HEK293 (cell line): ENCODE data around the gene ARHGAP24.
"Not testable (repeated sequence)": the region's sequence is repeated elsewhere in the genome, so short reads cannot be mapped to it uniquely, and the experiment has no call there.

Experiments used
- CTCF ChIA-PET: fragments of 350-600 bp; formaldehyde crosslinking; extraction: SDS; loops from one replicate; lab custom pipeline; 2021; ENCODE audit warnings: antibody characterized with exemption; lab: Yijun Ruan, JAX
- POLR2A ChIA-PET: fragments of 300-600 bp; formaldehyde crosslinking; extraction: SDS; loops from one replicate; lab custom pipeline; 2020; ENCODE audit warnings: antibody characterized with exemption, inconsistent platforms; lab: Yijun Ruan, JAX
- H3K27ac ChIP-seq: fragments of 200-500 bp; sonication (Bioruptor generic); 2 replicates; pipeline ENCODE4 v1.5.1; 2014; ENCODE audit warnings: low read depth, low read length, control low read depth, inconsistent platforms; ENCODE audit errors: extremely low read depth
- H3K36me3 ChIP-seq, 2 experiments: fragments of 200-500 bp in 1 of 2; sonication (Bioruptor generic) in 1 of 2; 1 replicate in 1 of 2; 2 replicates in 1 of 2; pipeline ENCODE4 v1.5.1; 2014 to 2017; ENCODE audit warnings: inconsistent platforms in 2 of 2, low read length in 2 of 2; ENCODE audit not compliant: control insufficient read depth in 2 of 2, insufficient read depth in 1 of 2
- H3K4me1 ChIP-seq: fragments of 200-500 bp; sonication (Bioruptor generic); 2 replicates; pipeline ENCODE4 v1.5.1; 2014; ENCODE audit warnings: mild to moderate bottlenecking, low read length, inconsistent platforms; ENCODE audit not compliant: control insufficient read depth, insufficient read depth
- H3K4me3 ChIP-seq: 2 replicates; pipeline ENCODE4 v1.5.1; 2011; ENCODE audit warnings: low read depth, mild to moderate bottlenecking, control low read depth, low read length, moderate library complexity
- H3K9me3 ChIP-seq: fragments of 200-500 bp; sonication (Bioruptor generic); 2 replicates; pipeline ENCODE4 v1.5.1; 2014; ENCODE audit warnings: low read depth, low read length, inconsistent platforms; ENCODE audit not compliant: control insufficient read depth, insufficient read depth
- KLF16 ChIP-seq: fragments of 450-650 bp; formaldehyde crosslinking; IDR thresholded peaks from 2 replicates; pipeline ENCODE4 v1.5.1; 2017; ENCODE audit warnings: missing biosample characterization, missing genetic modification characterization
- PRDM4 ChIP-seq: fragments of 450-650 bp; formaldehyde crosslinking; IDR thresholded peaks from 2 replicates; pipeline ENCODE4 v1.5.1; 2017; ENCODE audit warnings: missing biosample characterization, missing genetic modification characterization
- SP2 ChIP-seq: fragments of 450-650 bp; formaldehyde crosslinking; IDR thresholded peaks from 2 replicates; pipeline ENCODE4 v1.5.1; 2016; ENCODE audit warnings: missing biosample characterization, missing genetic modification characterization
- TRIM28 ChIP-seq: IDR thresholded peaks from 2 replicates; pipeline ENCODE4 v1.6.1; 2011; ENCODE audit warnings: low read length, control low read depth, borderline replicate concordance
- YY1 ChIP-seq: fragments of 450-650 bp; formaldehyde crosslinking; IDR thresholded peaks from 2 replicates; pipeline ENCODE4 v1.5.1; 2018; ENCODE audit warnings: missing biosample characterization, missing genetic modification characterization
- ZEB2 ChIP-seq: fragments of 450-650 bp; formaldehyde crosslinking; IDR thresholded peaks from 2 replicates; pipeline ENCODE4 v1.5.1; 2016; ENCODE audit warnings: missing biosample characterization, missing genetic modification characterization
- ZNF223 ChIP-seq: fragments of 450-650 bp; formaldehyde crosslinking; IDR thresholded peaks from 2 replicates; pipeline ENCODE4 v1.5.1; 2016; ENCODE audit warnings: missing biosample characterization, missing genetic modification characterization
- ZNF248 ChIP-seq: fragments of 450-650 bp; formaldehyde crosslinking; IDR thresholded peaks from 2 replicates; pipeline ENCODE4 v1.5.1; 2017; ENCODE audit warnings: missing biosample characterization, missing genetic modification characterization
- ZNF280C ChIP-seq: fragments of 450-650 bp; formaldehyde crosslinking; IDR thresholded peaks from 2 replicates; pipeline ENCODE4 v1.5.1; 2016; ENCODE audit warnings: missing biosample characterization, missing genetic modification characterization
- ZNF398 ChIP-seq: fragments of 450-650 bp; formaldehyde crosslinking; IDR thresholded peaks from 2 replicates; pipeline ENCODE4 v1.5.1; 2017; ENCODE audit warnings: missing biosample characterization, missing genetic modification characterization
- ZNF423 ChIP-seq: fragments of 450-650 bp; formaldehyde crosslinking; IDR thresholded peaks from 2 replicates; pipeline ENCODE4 v1.5.1; 2016; ENCODE audit warnings: missing biosample characterization, missing genetic modification characterization
- ZNF530 ChIP-seq: fragments of 450-650 bp; formaldehyde crosslinking; IDR thresholded peaks from 2 replicates; pipeline ENCODE4 v1.5.1; 2016; ENCODE audit warnings: low read depth, missing biosample characterization, missing genetic modification characterization
- ZNF555 ChIP-seq: fragments of 450-650 bp; formaldehyde crosslinking; conservative IDR thresholded peaks from 2 replicates; pipeline ENCODE4 v1.5.1; 2017; ENCODE audit warnings: missing biosample characterization, mild to moderate bottlenecking, missing genetic modification characterization, inconsistent platforms
- ZNF654 ChIP-seq: fragments of 450-650 bp; formaldehyde crosslinking; IDR thresholded peaks from 2 replicates; pipeline ENCODE4 v1.5.1; 2016; ENCODE audit warnings: low read depth, missing biosample characterization, missing genetic modification characterization
- ZNF670 ChIP-seq: fragments of 450-650 bp; formaldehyde crosslinking; IDR thresholded peaks from 2 replicates; pipeline ENCODE4 v1.5.1; 2016; ENCODE audit warnings: missing biosample characterization, missing genetic modification characterization, low read depth
- ZNF707 ChIP-seq: fragments of 450-650 bp; formaldehyde crosslinking; IDR thresholded peaks from 2 replicates; pipeline ENCODE4 v1.5.1; 2016; ENCODE audit warnings: missing biosample characterization, missing genetic modification characterization
- ZNF830 ChIP-seq: fragments of 450-650 bp; IDR thresholded peaks from 2 replicates; pipeline ENCODE4 v1.5.0; 2018; ENCODE audit warnings: missing biosample characterization, missing genetic modification characterization, low read depth, mild to moderate bottlenecking, moderate library complexity
- ZNF837 ChIP-seq: fragments of 450-650 bp; formaldehyde crosslinking; IDR thresholded peaks from 2 replicates; pipeline ENCODE4 v1.5.1; 2016; ENCODE audit warnings: missing biosample characterization, missing genetic modification characterization
- ZSCAN16 ChIP-seq: fragments of 450-650 bp; formaldehyde crosslinking; IDR thresholded peaks from 2 replicates; pipeline ENCODE4 v1.5.1; 2016; ENCODE audit warnings: missing biosample characterization, missing genetic modification characterization
- TF ChIP-seq, protein P1 (sequence below): fragments of 450-650 bp; formaldehyde crosslinking; IDR thresholded peaks from 2 replicates; pipeline ENCODE4 v1.5.1; 2016; ENCODE audit warnings: missing biosample characterization, missing genetic modification characterization

Gene ARHGAP24

DNA sequence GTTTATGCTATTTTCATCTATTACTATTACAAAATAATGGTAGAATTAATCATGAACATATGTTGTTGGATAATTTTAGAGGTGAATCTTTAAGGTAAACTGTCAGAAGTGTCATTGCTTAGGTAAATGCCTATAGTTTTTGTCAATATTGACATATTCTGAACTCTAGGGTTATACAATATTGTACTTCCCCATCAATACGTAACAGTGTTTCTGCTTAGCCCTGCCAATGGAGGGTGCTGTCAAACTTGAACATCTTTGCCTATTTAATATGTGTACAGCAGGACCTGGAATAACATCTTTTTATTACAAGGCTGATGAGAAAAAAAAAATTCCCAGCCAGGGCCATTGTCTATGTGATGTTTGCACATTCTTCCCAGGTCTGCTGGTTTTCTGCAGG lies 40.8 kb downstream of the ARHGAP24 start (continued):
- no peak for TF ChIP-seq PRDM4 (tag by site-specific recombination)
- TF ChIP-seq, all 188 proteins: peak for 0

- H3K9me3 ChIP-seq, H3K4me1 ChIP-seq, POLR2A ChIA-PET, H3K4me3 ChIP-seq, H3K36me3 ChIP-seq, CTCF ChIA-PET, H3K27ac ChIP-seq: not testable (repeated sequence)
Measured at GRCh38 chr4:85518526-85518925, 43.6 kb downstream of the ARHGAP24 start.

DNA sequence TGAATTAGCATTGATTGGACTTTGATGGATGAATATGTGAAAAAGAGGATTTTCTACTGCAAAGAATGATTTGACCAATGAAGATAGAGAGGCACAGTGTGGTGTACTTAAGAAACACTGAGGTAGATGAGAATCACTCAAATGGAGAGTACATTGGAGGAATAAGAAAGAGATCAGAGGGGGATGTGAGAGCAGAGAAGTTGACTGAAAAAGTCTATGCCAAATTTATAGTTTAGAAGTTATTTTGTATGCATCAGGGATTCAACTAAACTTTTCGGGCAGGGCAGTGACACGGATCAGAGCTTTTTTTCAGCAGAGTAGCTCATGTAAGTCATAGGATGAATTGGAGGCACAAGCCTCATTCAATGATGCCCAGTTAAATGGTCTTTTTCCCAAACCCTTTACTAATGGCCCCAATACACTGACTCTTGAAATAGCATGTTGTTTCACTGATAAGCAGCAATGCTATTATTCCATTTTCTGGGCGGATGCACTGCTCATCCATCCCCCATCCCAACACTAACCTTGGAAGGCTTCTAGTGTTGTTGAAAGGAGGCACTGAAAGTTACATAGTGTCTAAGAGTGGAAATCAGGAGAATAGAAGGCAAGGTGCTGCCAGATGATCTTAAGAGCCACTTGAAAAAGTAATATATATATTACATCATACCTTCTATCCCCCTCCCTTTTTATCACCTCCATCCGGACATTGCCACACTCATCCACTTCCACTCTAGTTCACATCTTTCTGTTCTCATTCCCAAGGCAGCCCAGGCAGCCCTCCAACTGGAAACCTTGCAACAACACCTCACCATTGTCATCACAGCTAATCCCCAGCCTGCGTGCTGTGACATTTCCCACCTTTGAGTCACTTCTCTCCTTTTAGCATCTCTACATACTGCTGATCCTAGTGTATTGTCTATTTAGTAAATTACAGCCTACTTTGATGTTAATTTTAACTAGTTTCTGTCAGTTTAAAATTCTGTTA lies 46.1 kb downstream of the ARHGAP24 start:
- POLR2A ChIA-PET: no interaction called here
- H3K4me1 ChIP-seq: no peaks in the 10 kb centered on the region
- CTCF ChIA-PET: no interaction called here
- no peaks in the 10 kb centered on the region for H3K9me3 ChIP-seq
- H3K36me3 ChIP-seq: no peaks in the 10 kb centered on the region
- TF ChIP-seq ZNF830: no peak
- no peak for TF ChIP-seq ZNF707
- TF ChIP-seq ZNF837 (tag by site-specific recombination): no peak
- TF ChIP-seq ZNF398 (tag by site-specific recombination): no peak
- TF ChIP-seq KLF16: no peak
- no peak for TF ChIP-seq TRIM28
- TF ChIP-seq SP2: no peak
- no peak for TF ChIP-seq ZNF223 (tag by site-specific recombination)
- TF ChIP-seq ZNF248 (tag by site-specific recombination): no peak
- no peak for TF ChIP-seq ZNF423 (tag by site-specific recombination)
- no peak for TF ChIP-seq ZNF555
- no peak for TF ChIP-seq ZNF280C
- TF ChIP-seq, protein P1, sequence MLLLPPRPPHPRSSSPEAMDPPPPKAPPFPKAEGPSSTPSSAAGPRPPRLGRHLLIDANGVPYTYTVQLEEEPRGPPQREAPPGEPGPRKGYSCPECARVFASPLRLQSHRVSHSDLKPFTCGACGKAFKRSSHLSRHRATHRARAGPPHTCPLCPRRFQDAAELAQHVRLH (tag by site-specific recombination): no peak
- no peak for TF ChIP-seq ZNF670 (tag by site-specific recombination)
- TF ChIP-seq YY1 (tag by site-specific recombination): no peak
- TF ChIP-seq ZSCAN16 (tag by site-specific recombination): no peak
- TF ChIP-seq ZNF530 (tag by site-specific recombination): no peak
- no peak for TF ChIP-seq ZNF654 (tag by site-specific recombination)
- TF ChIP-seq ZEB2: no peak
- TF ChIP-seq, all 188 proteins: peak for 0
- H3K4me3 ChIP-seq: no peak overlapping the region
- no peak overlapping the region for H3K27ac ChIP-seq
